ENCODE results near the gene ARHGAP15. TPM values are rescaled to one million over a fixed set of nuclear protein-coding genes. Genes with fewer than 3 reads are reported as not detected.

ARHGAP15 gene
- total RNA-seq, 1 experiment from 2014 or later: not detected

DNA sequence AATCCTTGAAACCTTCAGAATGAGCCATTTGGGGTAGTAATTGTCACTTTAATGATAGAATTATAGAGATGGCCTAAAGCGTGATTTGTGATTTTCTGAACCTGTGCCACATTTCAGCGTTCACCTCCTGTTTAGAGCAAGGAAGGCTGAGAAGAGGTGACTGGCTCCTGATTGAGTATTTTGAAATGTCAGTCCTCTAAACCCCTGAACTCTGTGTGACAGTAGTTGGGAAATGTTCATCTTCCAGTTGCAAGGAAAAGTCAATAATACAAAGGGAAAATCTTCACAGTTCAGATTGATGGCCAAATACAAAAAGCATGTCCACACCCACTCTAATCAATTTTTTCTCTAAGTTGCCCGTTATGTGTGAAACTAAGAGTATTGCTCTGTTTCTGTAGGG, 305.2 kb downstream of the ARHGAP15 start:
- DNase-seq: no peak
- no peaks in the 10 kb centered on the region for H3K36me3 ChIP-seq (replicated peaks; ENCODE audit: control insufficient read depth, insufficient read depth, low read length)
- no peak overlapping the region for H3K4me3 ChIP-seq (ENCODE audit: insufficient read depth, low read depth, low read length)
- no peaks in the 10 kb centered on the region for H3K27me3 ChIP-seq (ENCODE audit: control insufficient read depth, insufficient read depth, low read length)

DNA sequence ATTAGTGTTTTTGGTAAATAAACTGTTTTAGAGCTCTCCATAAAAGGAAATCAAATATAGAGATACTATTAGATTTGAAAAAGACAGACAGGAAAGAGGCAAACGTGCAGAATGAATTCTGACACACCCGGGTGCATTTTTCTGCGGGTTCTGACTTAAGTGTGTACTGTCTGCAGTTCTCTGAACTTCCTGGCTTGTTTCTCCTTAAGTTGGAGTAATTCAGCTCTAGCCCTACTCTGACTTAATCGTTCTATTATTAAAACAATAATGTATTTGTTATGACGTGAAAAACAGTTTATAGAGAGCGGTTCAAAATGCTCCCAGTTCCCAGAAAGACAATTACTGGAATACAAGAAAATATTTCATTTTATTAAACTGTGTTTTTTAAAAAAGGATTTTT, 305.9 kb downstream of the ARHGAP15 start:
- H3K27me3 ChIP-seq (ENCODE audit: control insufficient read depth, insufficient read depth, low read length): no peaks in the 10 kb centered on the region
- H3K36me3 ChIP-seq (replicated peaks; ENCODE audit: control insufficient read depth, insufficient read depth, low read length): no peaks in the 10 kb centered on the region
- DNase-seq: no peak
- no peak overlapping the region for H3K4me3 ChIP-seq (ENCODE audit: insufficient read depth, low read depth, low read length)

DNA sequence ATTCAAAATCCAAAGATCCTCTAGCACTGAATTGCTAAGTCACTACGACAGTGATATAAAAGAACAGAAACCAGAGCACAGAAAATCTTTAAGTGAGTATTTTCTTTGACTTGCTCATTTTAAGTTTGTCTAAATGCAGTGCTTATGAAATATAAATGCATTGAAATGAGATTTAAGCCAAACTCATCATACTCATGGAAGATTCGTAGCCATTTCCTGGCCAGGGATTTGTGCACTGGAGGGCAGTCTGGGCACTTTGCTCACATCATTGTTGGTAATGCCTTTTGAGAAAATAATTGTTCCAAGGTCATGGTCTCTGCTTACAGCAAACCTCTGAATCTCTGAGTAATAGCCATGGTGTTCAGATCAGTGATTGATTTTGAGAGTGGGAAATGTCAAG, 307.7 kb downstream of the ARHGAP15 start:
- Histone ChIP-seq H3K36me3 (replicated peaks; ENCODE audit: control insufficient read depth, insufficient read depth, low read length) (no peaks in the 10 kb centered on the region), H3K27me3 (ENCODE audit: control insufficient read depth, insufficient read depth, low read length) (no peaks in the 10 kb centered on the region), H3K4me3 (ENCODE audit: insufficient read depth, low read depth, low read length) (no peak overlapping the region)
- no peak for DNase-seq

GRCh38 chr2:143440411-143441012, 311.3 kb downstream of the ARHGAP15 start:
- Histone ChIP-seq H3K36me3 (replicated peaks; ENCODE audit: control insufficient read depth, insufficient read depth, low read length) (no peaks in the 10 kb centered on the region), H3K27me3 (ENCODE audit: control insufficient read depth, insufficient read depth, low read length) (no peaks in the 10 kb centered on the region), H3K4me3 (ENCODE audit: insufficient read depth, low read depth, low read length) (no peak overlapping the region)
- DNase-seq: no peak

GRCh38 chr2:143442193-143442592, 313.0 kb downstream of the ARHGAP15 start:
- no peak for DNase-seq
- no peaks in the 10 kb centered on the region for H3K27me3 ChIP-seq (ENCODE audit: control insufficient read depth, insufficient read depth, low read length)
- no peaks in the 10 kb centered on the region for H3K36me3 ChIP-seq (replicated peaks; ENCODE audit: control insufficient read depth, insufficient read depth, low read length)
- H3K4me3 ChIP-seq (ENCODE audit: insufficient read depth, low read depth, low read length): no peak overlapping the region

GRCh38 chr2:143451642-143452281, 322.5 kb downstream of the ARHGAP15 start:
- no peaks in the 10 kb centered on the region for H3K27me3 ChIP-seq (ENCODE audit: control insufficient read depth, insufficient read depth, low read length)
- H3K4me3 ChIP-seq (ENCODE audit: insufficient read depth, low read depth, low read length): no peak overlapping the region
- DNase-seq: no peak
- H3K36me3 ChIP-seq (replicated peaks; ENCODE audit: control insufficient read depth, insufficient read depth, low read length): no peaks in the 10 kb centered on the region

DNA sequence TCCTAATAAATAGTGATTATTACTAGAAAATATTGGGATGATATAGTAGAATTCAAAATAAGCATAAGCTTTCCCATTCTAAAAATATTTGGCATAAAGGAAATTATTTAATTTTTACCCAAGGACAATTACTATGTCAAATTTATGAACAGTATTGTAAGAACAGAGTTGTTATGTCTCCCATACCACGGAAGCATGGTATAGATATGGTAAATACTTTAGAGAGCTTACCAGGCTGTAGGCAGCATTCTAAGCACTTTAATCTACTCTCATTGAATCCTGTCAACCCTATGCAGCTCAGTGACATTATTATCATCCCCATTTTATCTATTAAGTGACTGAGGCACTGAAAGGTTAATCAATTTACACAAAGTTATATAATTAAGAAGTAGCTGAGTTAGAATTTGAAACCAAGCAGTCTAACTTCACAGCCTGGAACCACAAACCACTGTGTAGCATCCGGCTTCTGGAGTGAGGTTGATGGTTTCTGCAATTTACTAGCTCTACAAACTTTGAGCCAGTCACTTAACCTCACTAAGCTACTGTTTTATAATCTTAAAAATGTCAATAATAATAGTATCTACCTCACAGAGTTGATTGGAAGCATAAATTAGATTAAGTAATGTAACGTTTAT, 323.7 kb downstream of the ARHGAP15 start:
- no peak for DNase-seq
- H3K36me3 ChIP-seq (replicated peaks; ENCODE audit: control insufficient read depth, insufficient read depth, low read length): no peaks in the 10 kb centered on the region
- H3K27me3 ChIP-seq (ENCODE audit: control insufficient read depth, insufficient read depth, low read length): no peaks in the 10 kb centered on the region
- H3K4me3 ChIP-seq (ENCODE audit: insufficient read depth, low read depth, low read length): no peak overlapping the region

DNA sequence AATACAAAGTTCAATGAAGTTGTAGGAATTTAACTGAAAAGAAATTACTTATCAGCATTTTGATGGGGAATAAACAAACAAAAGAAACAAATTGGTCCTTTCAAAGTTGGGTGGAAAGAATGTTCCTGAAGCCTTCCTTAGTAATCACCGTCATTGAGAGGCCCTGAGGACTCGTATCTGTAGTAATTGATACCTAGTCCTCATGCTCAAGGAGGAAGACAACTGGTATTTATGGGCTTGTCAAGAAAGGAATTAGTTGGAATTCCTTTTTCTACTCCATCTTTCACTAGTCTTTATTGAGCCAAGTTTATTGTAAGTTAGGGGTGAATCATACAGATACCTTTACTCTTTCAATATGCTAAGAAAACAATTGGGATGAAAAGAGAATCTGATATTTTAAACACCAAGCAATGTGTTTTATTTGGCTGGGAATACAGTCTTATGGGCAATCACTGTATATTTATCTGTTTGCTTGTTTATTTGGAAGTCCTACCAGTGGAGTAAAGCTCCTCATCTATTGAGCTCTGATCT, 324.8 kb downstream of the ARHGAP15 start:
- no peak for DNase-seq
- H3K4me3 ChIP-seq (ENCODE audit: insufficient read depth, low read depth, low read length): no peak overlapping the region
- H3K36me3 ChIP-seq (replicated peaks; ENCODE audit: control insufficient read depth, insufficient read depth, low read length): no peaks in the 10 kb centered on the region
- no peaks in the 10 kb centered on the region for H3K27me3 ChIP-seq (ENCODE audit: control insufficient read depth, insufficient read depth, low read length)

DNA sequence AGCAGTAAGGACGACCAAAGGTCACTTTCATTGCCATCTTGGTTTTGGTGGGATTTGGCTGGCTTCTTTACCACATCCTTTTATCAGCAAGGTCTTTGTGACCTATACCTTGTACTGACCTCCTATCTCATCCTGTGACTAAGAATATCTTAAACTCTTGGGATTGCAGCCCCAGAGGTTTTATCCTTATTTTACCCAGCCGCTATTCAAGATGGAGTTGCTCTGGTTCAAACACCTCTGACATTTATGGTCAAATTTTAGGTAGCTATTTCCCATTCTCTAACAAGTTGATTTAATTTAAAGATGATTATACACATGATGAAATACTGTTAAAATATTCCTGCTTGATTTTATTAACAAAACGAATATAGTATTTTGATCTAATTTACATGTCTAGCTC, 326.1 kb downstream of the ARHGAP15 start:
- no peaks in the 10 kb centered on the region for H3K27me3 ChIP-seq (ENCODE audit: control insufficient read depth, insufficient read depth, low read length)
- H3K36me3 ChIP-seq (replicated peaks; ENCODE audit: control insufficient read depth, insufficient read depth, low read length): no peaks in the 10 kb centered on the region

GRCh38 chr2:143458258-143459190, 329.3 kb downstream of the ARHGAP15 start:
- Histone ChIP-seq H3K4me3 (ENCODE audit: insufficient read depth, low read depth, low read length) (no peak overlapping the region), H3K27me3 (ENCODE audit: control insufficient read depth, insufficient read depth, low read length) (no peaks in the 10 kb centered on the region), H3K36me3 (replicated peaks; ENCODE audit: control insufficient read depth, insufficient read depth, low read length) (no peaks in the 10 kb centered on the region)
- DNase-seq: no peak

More for the DNA sequence above, 326.1 kb downstream of the ARHGAP15 start:
- no peak overlapping the region for H3K4me3 ChIP-seq (ENCODE audit: insufficient read depth, low read depth, low read length)
- DNase-seq: no peak

- Histone ChIP-seq H3K4me3 (ENCODE audit: insufficient read depth, low read depth, low read length) (no peak overlapping the region), H3K27me3 (ENCODE audit: control insufficient read depth, insufficient read depth, low read length) (no peaks in the 10 kb centered on the region), H3K36me3 (replicated peaks; ENCODE audit: control insufficient read depth, insufficient read depth, low read length) (no peaks in the 10 kb centered on the region)
- no peak for DNase-seq
Observed at GRCh38 chr2:143460382-143460781, 331.2 kb downstream of the ARHGAP15 start.

GRCh38 chr2:143463719-143464118, 334.5 kb downstream of the ARHGAP15 start:
- Histone ChIP-seq H3K27me3 (ENCODE audit: control insufficient read depth, insufficient read depth, low read length) (no peaks in the 10 kb centered on the region), H3K36me3 (replicated peaks; ENCODE audit: control insufficient read depth, insufficient read depth, low read length) (no peaks in the 10 kb centered on the region), H3K4me3 (ENCODE audit: insufficient read depth, low read depth, low read length) (no peak overlapping the region)
- no peak for DNase-seq

DNA sequence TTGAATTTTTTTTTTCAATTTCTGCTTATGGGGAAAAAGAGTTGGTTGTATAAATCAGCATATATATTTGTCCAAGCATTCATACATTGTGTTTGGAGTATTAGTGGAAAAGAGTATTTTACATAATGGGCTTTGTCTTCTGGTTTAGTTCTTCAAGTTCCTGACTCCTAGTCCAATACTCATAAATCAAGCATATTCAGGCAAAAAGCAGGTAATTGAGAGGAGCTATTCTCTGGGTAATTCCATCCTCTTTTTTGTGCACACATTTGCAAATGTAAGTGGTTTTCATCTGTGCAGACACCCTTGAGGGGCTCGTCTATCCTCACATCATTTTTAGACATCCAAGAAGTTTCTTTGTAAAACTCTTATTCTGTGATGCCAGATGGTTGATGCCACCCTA, 337.2 kb downstream of the ARHGAP15 start:
- no peaks in the 10 kb centered on the region for H3K27me3 ChIP-seq (ENCODE audit: control insufficient read depth, insufficient read depth, low read length)
- H3K36me3 ChIP-seq (replicated peaks; ENCODE audit: control insufficient read depth, insufficient read depth, low read length): no peaks in the 10 kb centered on the region
- H3K4me3 ChIP-seq (ENCODE audit: insufficient read depth, low read depth, low read length): no peak overlapping the region
- DNase-seq: no peak

- no peak overlapping the region for H3K4me3 ChIP-seq (ENCODE audit: insufficient read depth, low read depth, low read length)
- H3K27me3 ChIP-seq (ENCODE audit: control insufficient read depth, insufficient read depth, low read length): no peaks in the 10 kb centered on the region
- DNase-seq: no peak
- no peaks in the 10 kb centered on the region for H3K36me3 ChIP-seq (replicated peaks; ENCODE audit: control insufficient read depth, insufficient read depth, low read length)
Observed at GRCh38 chr2:143467011-143467410, 337.8 kb downstream of the ARHGAP15 start.

All from H7 (cell line).